Adipocyte (in vitro differentiated cells): ENCODE measurements around the gene COL9A2.

ENCODE experiments used
- DNase-seq: peaks from one replicate; pipeline ENCODE4 v3.0.0-alpha.2; 2015; ENCODE audit warnings: low read depth
- H3K27me3 ChIP-seq: replicated peaks from 2 replicates; pipeline ENCODE4 v1.7.0; 2013; ENCODE audit warnings: mild to moderate bottlenecking, low read length, moderate library complexity; ENCODE audit not compliant: control insufficient read depth, insufficient read depth
- H3K36me3 ChIP-seq: 2 replicates; pipeline ENCODE4 v1.7.0; 2013; ENCODE audit warnings: low read length, mild to moderate bottlenecking, moderate library complexity; ENCODE audit not compliant: control insufficient read depth, insufficient read depth, severe bottlenecking
- H3K4me1 ChIP-seq: 2 replicates; pipeline ENCODE4 v1.7.0; 2013; ENCODE audit warnings: mild to moderate bottlenecking, low read length, moderate library complexity; ENCODE audit not compliant: control insufficient read depth, insufficient read depth
- H3K4me3 ChIP-seq: 2 replicates; pipeline ENCODE4 v1.7.0; 2013; ENCODE audit warnings: mild to moderate bottlenecking, low read length, moderate library complexity
- H3K9ac ChIP-seq: 2 replicates; pipeline ENCODE4 v1.7.0; 2013; ENCODE audit warnings: mild to moderate bottlenecking, low read length, moderate library complexity
- H3K9me3 ChIP-seq: 2 replicates; pipeline ENCODE4 v1.7.0; 2013; ENCODE audit warnings: mild to moderate bottlenecking, low read length, moderate library complexity; ENCODE audit not compliant: control insufficient read depth

Gene COL9A2

DNA sequence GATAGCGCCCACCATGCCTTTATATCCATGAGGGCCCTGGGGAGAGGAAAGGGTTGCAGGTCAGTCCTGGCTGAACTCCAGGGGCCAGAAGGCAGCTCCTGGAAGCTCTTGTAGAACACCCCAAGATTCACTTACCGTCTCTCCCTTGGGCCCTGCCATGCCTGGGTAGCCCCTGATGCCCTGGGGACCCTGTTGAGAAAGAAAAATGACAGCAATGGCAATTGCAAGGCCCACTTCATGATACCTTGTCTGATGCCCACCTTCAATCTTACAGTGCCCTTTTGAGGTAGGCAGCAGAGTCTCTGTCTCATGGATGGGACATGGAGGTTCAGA is 7.0 kb downstream of the COL9A2 start:
- H3K36me3 ChIP-seq: no peaks in the 10 kb centered on the region

DNA sequence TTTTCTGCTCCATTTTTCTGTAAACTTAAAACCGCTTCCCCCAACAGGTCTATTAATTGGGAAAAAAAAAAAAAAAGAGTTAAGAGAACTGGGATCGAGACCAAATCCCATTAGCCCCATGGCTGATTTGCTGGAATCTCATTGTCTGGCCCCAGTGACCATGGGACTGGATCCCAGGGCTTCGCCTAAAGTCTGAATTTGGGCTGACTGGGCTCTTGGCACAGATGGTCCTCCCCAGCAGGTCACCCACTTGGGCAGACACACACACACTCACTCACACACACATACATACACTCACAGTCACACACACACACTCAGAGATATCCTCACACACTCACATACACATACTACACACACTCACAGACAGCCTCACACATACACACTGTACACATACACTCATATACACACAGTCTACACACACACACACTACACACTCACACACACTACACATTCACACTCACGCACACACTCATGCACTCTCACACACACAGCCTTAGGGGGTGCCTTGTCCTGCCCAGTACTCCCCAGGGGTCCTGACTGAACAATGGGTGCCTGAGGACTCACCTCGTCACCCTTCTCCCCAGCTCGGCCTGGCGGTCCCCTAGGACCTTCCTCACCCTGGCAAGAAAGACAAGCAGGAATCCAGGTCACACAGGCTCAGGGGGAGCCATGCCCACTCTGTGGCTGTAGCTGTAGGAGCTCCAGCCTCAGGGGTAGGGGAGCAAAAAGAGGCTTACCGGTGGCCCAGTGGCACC is 7.5 kb downstream of the COL9A2 start:
- Histone ChIP-seq H3K27me3 (peaks cover 2% of the 10 kb centered on the region), H3K36me3 (no peaks in the 10 kb centered on the region), H3K9me3 (no peaks in the 10 kb centered on the region), H3K4me1 (peaks cover 23% of the 10 kb centered on the region), H3K9ac (no peak overlapping the region), H3K4me3 (no peak overlapping the region)
- no peak for DNase-seq

More for the DNA sequence above, 7.0 kb downstream of the COL9A2 start:
- Histone ChIP-seq H3K4me3 (no peak overlapping the region), H3K27me3 (no peaks in the 10 kb centered on the region), H3K9ac (no peak overlapping the region), H3K4me1 (peaks cover 28% of the 10 kb centered on the region), H3K9me3 (no peaks in the 10 kb centered on the region)
- no peak for DNase-seq

DNA sequence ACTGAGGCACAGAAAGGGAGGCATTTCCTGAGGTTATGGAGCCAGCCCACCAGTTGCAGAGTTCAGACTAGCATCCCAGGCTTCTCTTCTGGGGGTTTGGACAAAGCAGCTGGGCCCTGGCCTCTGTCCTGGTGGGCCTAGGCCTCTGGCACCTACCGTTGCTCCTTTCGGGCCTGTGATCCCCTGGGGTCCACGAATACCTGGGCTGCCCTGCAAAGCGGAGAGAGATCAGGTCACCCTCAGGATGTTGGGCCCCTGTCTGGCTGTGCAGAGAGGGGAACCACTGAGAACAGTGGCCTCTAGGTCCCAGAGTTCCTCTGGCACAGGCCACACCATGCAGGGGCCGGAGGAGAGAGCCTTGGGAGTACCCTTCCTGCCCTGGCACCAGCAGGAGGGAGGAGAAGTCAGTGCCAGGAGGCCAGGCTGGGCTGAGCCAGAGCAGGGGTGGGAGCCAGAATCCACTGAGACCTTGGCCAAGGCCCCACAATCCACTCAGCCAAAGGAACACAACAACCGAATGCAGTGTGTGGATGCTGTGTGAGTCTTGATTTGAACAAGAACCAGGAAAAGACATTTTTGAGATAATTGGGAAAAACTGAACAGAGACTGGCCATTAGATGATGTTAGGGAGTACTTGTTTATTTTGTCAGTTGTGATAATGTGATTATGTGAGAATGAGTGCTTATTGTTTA is 8.9 kb downstream of the COL9A2 start:
- Histone ChIP-seq H3K4me3 (no peak overlapping the region), H3K4me1 (peaks cover 9% of the 10 kb centered on the region), H3K9me3 (no peaks in the 10 kb centered on the region), H3K9ac (no peak overlapping the region), H3K27me3 (peaks cover 11% of the 10 kb centered on the region), H3K36me3 (no peaks in the 10 kb centered on the region)
- DNase-seq: no peak

DNA sequence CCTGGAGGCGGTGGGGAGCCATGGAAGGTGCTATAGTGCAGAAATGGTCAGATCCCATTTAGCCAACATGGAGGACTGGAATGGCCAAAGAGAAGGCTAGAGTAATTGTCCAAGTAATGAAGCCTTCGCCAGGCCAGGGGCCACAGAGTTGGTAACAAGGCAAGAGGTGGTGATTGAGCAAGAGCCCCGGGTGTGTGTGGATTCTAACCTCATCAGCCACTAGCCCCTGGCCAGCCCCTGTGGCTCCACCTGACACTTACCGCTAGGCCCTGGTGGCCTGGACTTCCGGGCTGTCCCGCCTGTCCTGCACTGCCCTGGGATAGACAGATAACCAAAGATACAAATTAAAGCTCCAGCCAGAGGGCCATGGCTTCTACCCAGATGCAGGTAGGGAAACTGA is 9.9 kb downstream of the COL9A2 start:
- Histone ChIP-seq H3K27me3 (peaks cover 17% of the 10 kb centered on the region), H3K36me3 (no peaks in the 10 kb centered on the region), H3K9ac (no peak overlapping the region), H3K9me3 (no peaks in the 10 kb centered on the region), H3K4me1 (peaks cover 4% of the 10 kb centered on the region), H3K4me3 (no peak overlapping the region)
- DNase-seq: no peak

DNA sequence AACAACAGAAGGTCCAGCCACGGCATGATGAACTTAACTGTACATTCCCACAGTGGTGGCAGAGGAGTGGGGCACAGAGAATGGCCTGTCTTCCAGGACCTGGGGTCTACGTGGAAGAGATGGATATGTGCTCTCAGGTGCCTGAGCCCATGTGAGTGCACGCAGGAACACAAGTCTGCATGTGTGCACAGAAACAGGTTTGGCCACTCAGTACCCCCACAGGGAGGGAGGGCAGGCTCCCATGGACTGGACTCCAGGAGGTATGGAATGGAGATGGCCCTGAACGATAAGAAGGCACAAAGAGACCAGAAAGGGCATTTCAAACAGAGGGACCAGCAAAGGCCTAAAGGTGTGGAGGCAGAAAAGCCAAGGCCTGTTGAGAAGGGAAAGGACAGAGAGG is 10.8 kb downstream of the COL9A2 start:
- Histone ChIP-seq H3K27me3 (peaks cover 25% of the 10 kb centered on the region), H3K9ac (no peak overlapping the region), H3K4me3 (no peak overlapping the region), H3K9me3 (no peaks in the 10 kb centered on the region), H3K36me3 (no peaks in the 10 kb centered on the region), H3K4me1 (peaks cover 4% of the 10 kb centered on the region)
- DNase-seq: no peak

DNA sequence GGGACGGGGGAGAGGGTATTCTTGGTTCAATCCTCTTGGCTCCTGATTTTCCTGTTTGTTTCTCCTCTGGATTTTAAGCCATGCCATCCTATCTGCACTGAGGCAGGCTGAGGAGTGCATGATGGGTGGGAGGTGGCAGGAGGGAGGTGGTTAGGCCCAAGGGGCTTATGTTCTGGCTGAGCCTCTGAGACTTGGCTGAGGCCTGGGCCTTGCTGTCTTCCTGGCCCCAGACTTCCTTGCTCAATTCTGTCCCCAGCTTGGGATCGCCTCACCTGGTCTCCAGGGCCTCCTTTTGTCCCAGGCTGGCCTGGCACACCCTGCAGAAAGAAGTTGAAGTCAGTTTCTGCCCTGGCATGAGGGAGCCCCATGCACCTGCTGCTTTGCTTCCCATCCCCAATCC is 11.2 kb downstream of the COL9A2 start:
- H3K9ac ChIP-seq: no peak overlapping the region
- no peaks in the 10 kb centered on the region for H3K9me3 ChIP-seq
- H3K27me3 ChIP-seq: peaks cover 28% of the 10 kb centered on the region
- peaks cover 4% of the 10 kb centered on the region for H3K4me1 ChIP-seq
- H3K36me3 ChIP-seq: no peaks in the 10 kb centered on the region
- H3K4me3 ChIP-seq: no peak overlapping the region
- no peak for DNase-seq

DNA sequence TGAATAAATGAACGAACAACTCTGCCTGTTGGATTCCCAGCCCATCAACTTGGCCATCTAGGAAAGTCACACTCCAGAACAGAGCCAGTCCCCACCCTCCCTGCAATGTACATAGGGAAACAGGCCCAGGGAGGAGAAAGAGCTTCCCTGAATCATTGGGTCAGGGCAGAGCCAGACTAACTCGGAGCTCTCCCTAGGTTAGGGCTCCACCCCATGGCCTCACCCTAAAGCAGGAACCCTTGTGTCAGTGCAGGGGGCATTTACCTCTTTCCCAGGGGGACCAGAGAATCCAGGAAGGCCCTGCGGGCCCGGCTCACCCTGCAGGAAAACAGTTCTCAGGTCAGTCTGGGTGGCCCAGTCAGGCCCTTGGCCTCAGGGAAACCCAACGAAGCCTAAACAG is 11.6 kb downstream of the COL9A2 start:
- Histone ChIP-seq H3K4me3 (no peak overlapping the region), H3K27me3 (peaks cover 30% of the 10 kb centered on the region), H3K9ac (no peak overlapping the region), H3K9me3 (no peaks in the 10 kb centered on the region), H3K36me3 (no peaks in the 10 kb centered on the region), H3K4me1 (peaks cover 4% of the 10 kb centered on the region)
- DNase-seq: no peak

DNA sequence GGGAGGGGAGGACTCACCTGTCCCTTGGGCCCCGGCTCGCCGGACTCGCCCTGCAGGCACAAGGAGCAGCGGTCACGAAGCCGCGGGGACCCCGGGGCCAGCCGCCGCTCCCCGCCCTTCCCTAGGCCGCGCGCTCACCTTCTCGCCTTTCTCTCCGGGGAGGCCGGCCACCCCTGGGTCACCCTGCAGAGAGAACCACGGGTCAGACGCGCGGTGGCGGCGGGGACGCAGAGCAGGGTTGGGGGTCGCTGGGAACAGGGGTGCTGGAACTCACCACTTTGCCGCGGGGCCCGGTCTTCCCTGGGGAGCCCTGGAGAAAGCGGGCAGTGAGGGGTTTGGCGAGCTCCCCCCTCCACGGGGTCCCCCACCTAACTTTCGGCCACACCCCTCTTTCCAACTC is 13.3 kb downstream of the COL9A2 start:
- peaks cover 38% of the 10 kb centered on the region for H3K27me3 ChIP-seq
- H3K4me3 ChIP-seq: no peak overlapping the region
- H3K36me3 ChIP-seq: no peaks in the 10 kb centered on the region
- DNase-seq: no peak
- H3K9me3 ChIP-seq: no peaks in the 10 kb centered on the region
- H3K9ac ChIP-seq: no peak overlapping the region
- peaks cover 4% of the 10 kb centered on the region for H3K4me1 ChIP-seq

DNA sequence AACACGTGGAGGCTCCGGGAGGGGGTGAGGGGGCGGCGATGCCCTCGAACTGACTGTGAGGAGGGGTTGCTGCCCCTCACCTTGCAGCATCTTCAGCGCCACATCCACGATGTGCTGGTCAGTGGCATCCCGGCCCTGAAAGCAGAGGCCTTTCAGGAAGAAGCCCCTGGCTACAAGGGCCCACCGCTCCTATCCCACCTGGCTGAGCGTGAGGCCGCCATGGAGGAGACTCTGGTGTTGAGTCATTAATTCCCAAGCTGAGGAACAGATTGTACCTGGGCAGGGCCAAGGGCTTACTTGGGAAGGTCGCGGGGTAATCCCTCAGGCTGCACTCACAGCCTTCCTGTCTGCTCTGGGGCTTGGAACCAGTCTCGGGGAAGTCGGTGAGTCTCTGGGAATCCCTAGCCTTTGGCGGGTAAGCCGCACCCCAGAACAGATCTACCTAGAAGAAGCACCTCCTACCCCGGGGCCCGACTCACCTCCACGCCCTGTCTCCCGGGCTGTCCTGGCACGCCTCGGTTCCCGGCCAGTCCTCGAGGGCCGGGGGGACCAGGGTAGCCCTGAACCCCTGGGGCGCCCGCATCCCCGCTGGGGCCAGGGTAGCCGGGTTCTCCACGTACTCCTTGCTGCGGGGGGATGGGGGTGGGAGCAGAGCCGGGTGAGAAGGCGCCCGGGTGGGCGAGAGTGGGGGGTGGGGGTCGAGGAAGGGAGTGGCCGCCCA is 13.9 kb downstream of the COL9A2 start:
- Histone ChIP-seq H3K36me3 (no peaks in the 10 kb centered on the region), H3K9me3 (no peaks in the 10 kb centered on the region), H3K4me1 (peaks cover 3% of the 10 kb centered on the region), H3K4me3 (no peak overlapping the region), H3K9ac (no peak overlapping the region), H3K27me3 (peaks cover 38% of the 10 kb centered on the region)
- no peak for DNase-seq

DNA sequence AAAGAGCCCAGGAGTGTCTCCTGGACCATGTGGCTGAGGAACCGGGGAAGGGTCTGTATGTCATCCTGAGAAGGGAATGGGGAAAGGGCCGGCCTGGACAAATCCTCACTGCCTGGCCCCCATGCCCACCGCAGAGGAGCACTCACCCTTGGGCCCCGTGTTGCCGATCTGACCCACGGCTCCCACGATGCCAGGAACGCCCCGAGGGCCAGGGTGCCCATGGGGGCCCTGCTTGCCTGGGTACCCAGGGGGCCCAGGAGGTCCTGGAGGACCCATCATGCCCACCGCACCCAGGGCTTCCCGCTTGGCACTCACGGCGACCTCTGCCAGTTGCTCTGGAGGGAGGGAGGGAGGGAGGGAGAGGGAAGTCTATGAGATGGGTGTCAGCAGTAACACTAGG is 14.6 kb downstream of the COL9A2 start:
- no peak overlapping the region for H3K4me3 ChIP-seq
- H3K27me3 ChIP-seq: peaks cover 38% of the 10 kb centered on the region
- H3K36me3 ChIP-seq: no peaks in the 10 kb centered on the region
- no peak overlapping the region for H3K9ac ChIP-seq
- no peaks in the 10 kb centered on the region for H3K9me3 ChIP-seq
- no peaks in the 10 kb centered on the region for H3K4me1 ChIP-seq
- no peak for DNase-seq

DNA sequence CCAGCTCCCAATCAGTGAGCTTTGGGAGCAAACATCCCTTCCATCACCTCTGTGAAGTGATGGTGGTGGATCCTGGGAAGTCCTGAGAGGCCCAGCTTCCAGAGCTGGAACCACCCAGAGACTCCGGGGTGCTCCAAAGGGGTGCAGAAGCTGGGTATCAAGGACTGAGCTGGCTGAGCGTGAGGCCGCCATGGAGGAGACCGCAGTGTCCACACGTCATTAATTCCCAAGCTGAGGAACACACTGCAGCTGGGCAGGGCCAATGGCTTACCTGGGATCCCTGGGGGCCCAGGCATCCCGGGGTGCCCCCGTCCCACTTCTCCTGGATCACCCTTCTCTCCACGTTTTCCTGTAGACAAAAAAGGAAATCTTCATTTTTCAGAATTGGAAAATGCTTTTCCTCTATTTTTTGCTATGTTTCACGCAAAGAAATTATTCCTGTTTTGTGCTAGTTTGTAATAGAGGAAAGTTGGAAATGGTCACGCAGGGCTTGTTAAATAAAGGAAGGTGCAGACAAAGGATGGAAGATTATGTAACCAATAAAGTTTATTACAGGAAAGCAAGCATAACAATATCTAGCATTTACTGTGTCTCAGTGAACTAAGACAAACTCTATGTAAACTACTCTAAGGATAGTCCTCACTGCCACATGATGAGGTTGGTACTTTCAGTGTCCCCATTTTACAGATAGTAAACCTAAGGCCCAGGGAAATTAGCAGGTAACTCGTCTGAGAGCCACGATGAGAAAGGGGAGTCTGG is 15.4 kb downstream of the COL9A2 start:
- Histone ChIP-seq H3K4me1 (no peaks in the 10 kb centered on the region), H3K4me3 (no peak overlapping the region), H3K9me3 (no peaks in the 10 kb centered on the region), H3K9ac (no peak overlapping the region), H3K36me3 (no peaks in the 10 kb centered on the region), H3K27me3 (peaks cover 38% of the 10 kb centered on the region)
- no peak for DNase-seq
